ENCODE results near the gene GMCL1. TPM values are rescaled to one million over a fixed set of nuclear protein-coding genes. Genes with fewer than 3 reads are reported as not detected.

The GMCL1 gene
- total and polyA plus RNA-seq, 4 donors = 10.8 to 16.9 (median 14.7) TPM

GRCh38 chr2:69789772-69790600, 39.5 kb upstream of the GMCL1 start:
- Histone ChIP-seq H3K27ac (ENCODE audit: low read depth in 1 of 2, low read length in 2 of 2) (peak overlapping the region; percentile 90 to 96), H3K27me3 (ENCODE audit: control insufficient read depth in 1 of 2, insufficient read depth in 2 of 2, low read length in 1 of 2) (no peaks in the 10 kb centered on the region), H3K4me1 (ENCODE audit: control insufficient read depth in 1 of 2, insufficient read depth in 2 of 2, low read length in 2 of 2) (no peaks in the 10 kb centered on the region), H3K36me3 (ENCODE audit: control insufficient read depth in 1 of 2, insufficient read depth in 2 of 2, low read length in 1 of 2) (no peaks in the 10 kb centered on the region), H3K4me3 (ENCODE audit: low read length in 2 of 2) (no peak overlapping the region), H3K9me3 (ENCODE audit: control insufficient read depth, low read length) (no peaks in the 10 kb centered on the region)
- DNase-seq = no peak
- intact Hi-C loops (cut with DNase I) = no loop called here
- ATAC-seq (ENCODE audit: low FRiP score) = peak; percentile 49
- WGBS, 2 donors = 12 to 14% methylated on average over 7 of the region's 7 CpGs

- H3K9me3 ChIP-seq (ENCODE audit: control insufficient read depth, low read length) = no peaks in the 10 kb centered on the region
- H3K4me3 ChIP-seq (ENCODE audit: low read length in 2 of 2) = no peak overlapping the region
- DNase-seq (no peak), ATAC-seq (ENCODE audit: low FRiP score) (no peak)
- intact Hi-C loops (cut with DNase I) = no loop called here
- no peaks in the 10 kb centered on the region for H3K36me3 ChIP-seq (ENCODE audit: control insufficient read depth in 1 of 2, insufficient read depth in 2 of 2, low read length in 1 of 2)
- 5 to 6% methylated on average over 1 of the region's 1 CpG for WGBS, 2 donors
- H3K27me3 ChIP-seq (ENCODE audit: control insufficient read depth in 1 of 2, insufficient read depth in 2 of 2, low read length in 1 of 2) = no peaks in the 10 kb centered on the region
- peak overlapping the region; percentile 90 to 96 for H3K27ac ChIP-seq (ENCODE audit: low read depth in 1 of 2, low read length in 2 of 2)
- H3K4me1 ChIP-seq (ENCODE audit: control insufficient read depth in 1 of 2, insufficient read depth in 2 of 2, low read length in 2 of 2) = no peaks in the 10 kb centered on the region
Measured at GRCh38 chr2:69790601-69790959, 38.9 kb upstream of the GMCL1 start.

GRCh38 chr2:69791045-69791444, 38.4 kb upstream of the GMCL1 start:
- no peak for DNase-seq
- Histone ChIP-seq H3K4me3 (ENCODE audit: low read length in 2 of 2) (no peak overlapping the region), H3K27me3 (ENCODE audit: control insufficient read depth in 1 of 2, insufficient read depth in 2 of 2, low read length in 1 of 2) (no peaks in the 10 kb centered on the region), H3K27ac (ENCODE audit: low read depth in 1 of 2, low read length in 2 of 2) (peak overlapping the region; percentile 32 to 90), H3K36me3 (ENCODE audit: control insufficient read depth in 1 of 2, insufficient read depth in 2 of 2, low read length in 1 of 2) (no peaks in the 10 kb centered on the region), H3K4me1 (ENCODE audit: control insufficient read depth in 1 of 2, insufficient read depth in 2 of 2, low read length in 2 of 2) (no peaks in the 10 kb centered on the region), H3K9me3 (ENCODE audit: control insufficient read depth, low read length) (no peaks in the 10 kb centered on the region)
- peak; percentile 55 for ATAC-seq (ENCODE audit: low FRiP score)
- intact Hi-C loops (cut with DNase I) = no loop called here

- 95 to 97% methylated on average over 1 of the region's 1 CpG for WGBS, 2 donors
- Histone ChIP-seq H3K36me3 (ENCODE audit: control insufficient read depth in 1 of 2, insufficient read depth in 2 of 2, low read length in 1 of 2) (no peaks in the 10 kb centered on the region), H3K4me3 (ENCODE audit: low read length in 2 of 2) (no peak overlapping the region), H3K27me3 (ENCODE audit: control insufficient read depth in 1 of 2, insufficient read depth in 2 of 2, low read length in 1 of 2) (no peaks in the 10 kb centered on the region), H3K27ac (ENCODE audit: low read depth in 1 of 2, low read length in 2 of 2) (no peak overlapping the region), H3K4me1 (ENCODE audit: control insufficient read depth in 1 of 2, insufficient read depth in 2 of 2, low read length in 2 of 2) (peaks cover 0 to 15% of the 10 kb centered on the region in 2 donors), H3K9me3 (ENCODE audit: control insufficient read depth, low read length) (no peaks in the 10 kb centered on the region)
- DNase-seq = no peak
- intact Hi-C loops (cut with DNase I) = loop anchor here in 1 of 2 donors (5.0 kb wide), 1 partner anchor 54 kb away; the partner anchor contains the start of gene ANXA4
- no peak for ATAC-seq (ENCODE audit: low FRiP score)
Measured at GRCh38 chr2:69796174-69796573, 33.3 kb upstream of the GMCL1 start.

- H3K27me3 ChIP-seq (ENCODE audit: control insufficient read depth in 1 of 2, insufficient read depth in 2 of 2, low read length in 1 of 2) = no peaks in the 10 kb centered on the region
- WGBS, 2 donors = 82% methylated on average over 4 of the region's 4 CpGs
- peaks cover 0 to 15% of the 10 kb centered on the region in 2 donors for H3K4me1 ChIP-seq (ENCODE audit: control insufficient read depth in 1 of 2, insufficient read depth in 2 of 2, low read length in 2 of 2)
- ATAC-seq (ENCODE audit: low FRiP score) = no peak
- no peak overlapping the region for H3K27ac ChIP-seq (ENCODE audit: low read depth in 1 of 2, low read length in 2 of 2)
- no peaks in the 10 kb centered on the region for H3K9me3 ChIP-seq (ENCODE audit: control insufficient read depth, low read length)
- intact Hi-C loops (cut with DNase I) = loop anchor here in 1 of 2 donors (5.0 kb wide), 1 partner anchor 55 kb away; the partner anchor contains the start of gene ANXA4
- no peaks in the 10 kb centered on the region for H3K36me3 ChIP-seq (ENCODE audit: control insufficient read depth in 1 of 2, insufficient read depth in 2 of 2, low read length in 1 of 2)
- no peak overlapping the region for H3K4me3 ChIP-seq (ENCODE audit: low read length in 2 of 2)
- DNase-seq = no peak
Measured at GRCh38 chr2:69797235-69797634, 32.2 kb upstream of the GMCL1 start.

GRCh38 chr2:69797836-69798289, 31.6 kb upstream of the GMCL1 start:
- intact Hi-C loops (cut with DNase I) = loop anchor here in 1 of 2 donors (5.0 kb wide), 1 partner anchor 56 kb away; the partner anchor contains the start of gene ANXA4
- peak overlapping the region in 1 of 2 donors; percentile 20 for H3K27ac ChIP-seq (ENCODE audit: low read depth in 1 of 2, low read length in 2 of 2)
- 18 to 21% methylated on average over 3 of the region's 3 CpGs for WGBS, 2 donors

GRCh38 chr2:69798290-69798908, 31.1 kb upstream of the GMCL1 start:
- WGBS, 2 donors = 3 to 6% methylated on average over 7 of the region's 7 CpGs
- ATAC-seq (ENCODE audit: low FRiP score) (peak; percentile 55), DNase-seq (peak in 1 of 2 donors; percentile 46)
- intact Hi-C loops (cut with DNase I) = loop anchor here in 1 of 2 donors (5.0 kb wide), 1 partner anchor 56 kb away; the partner anchor contains the start of gene ANXA4
- Histone ChIP-seq H3K4me3 (ENCODE audit: low read length in 2 of 2) (peak overlapping the region; percentile 47 to 57), H3K36me3 (ENCODE audit: control insufficient read depth in 1 of 2, insufficient read depth in 2 of 2, low read length in 1 of 2) (no peaks in the 10 kb centered on the region), H3K9me3 (ENCODE audit: control insufficient read depth, low read length) (no peaks in the 10 kb centered on the region), H3K4me1 (ENCODE audit: control insufficient read depth in 1 of 2, insufficient read depth in 2 of 2, low read length in 2 of 2) (peaks cover 0 to 15% of the 10 kb centered on the region in 2 donors), H3K27ac (ENCODE audit: low read depth in 1 of 2, low read length in 2 of 2) (peak overlapping the region; percentile 38 to 56), H3K27me3 (ENCODE audit: control insufficient read depth in 1 of 2, insufficient read depth in 2 of 2, low read length in 1 of 2) (no peaks in the 10 kb centered on the region)

More at GRCh38 chr2:69797836-69798289, 31.6 kb upstream of the GMCL1 start:
- H3K4me1 ChIP-seq (ENCODE audit: control insufficient read depth in 1 of 2, insufficient read depth in 2 of 2, low read length in 2 of 2) = peaks cover 0 to 15% of the 10 kb centered on the region in 2 donors
- ATAC-seq (ENCODE audit: low FRiP score) (peak; percentile 36), DNase-seq (no peak)
- H3K27me3 ChIP-seq (ENCODE audit: control insufficient read depth in 1 of 2, insufficient read depth in 2 of 2, low read length in 1 of 2) = no peaks in the 10 kb centered on the region
- H3K36me3 ChIP-seq (ENCODE audit: control insufficient read depth in 1 of 2, insufficient read depth in 2 of 2, low read length in 1 of 2) = no peaks in the 10 kb centered on the region
- H3K9me3 ChIP-seq (ENCODE audit: control insufficient read depth, low read length) = no peaks in the 10 kb centered on the region
- H3K4me3 ChIP-seq (ENCODE audit: low read length in 2 of 2) = peak overlapping the region in 1 of 2 donors; percentile 47

GRCh38 chr2:69798909-69799526, 30.4 kb upstream of the GMCL1 start:
- intact Hi-C loops (cut with DNase I) = loop anchor here in 1 of 2 donors (5.0 kb wide), 1 partner anchor 57 kb away; the partner anchor contains the start of gene ANXA4
- Histone ChIP-seq H3K27ac (ENCODE audit: low read depth in 1 of 2, low read length in 2 of 2) (peak overlapping the region; percentile 38 to 56), H3K27me3 (ENCODE audit: control insufficient read depth in 1 of 2, insufficient read depth in 2 of 2, low read length in 1 of 2) (no peaks in the 10 kb centered on the region), H3K36me3 (ENCODE audit: control insufficient read depth in 1 of 2, insufficient read depth in 2 of 2, low read length in 1 of 2) (no peaks in the 10 kb centered on the region), H3K4me3 (ENCODE audit: low read length in 2 of 2) (peak overlapping the region; percentile 47 to 57), H3K9me3 (ENCODE audit: control insufficient read depth, low read length) (no peaks in the 10 kb centered on the region), H3K4me1 (ENCODE audit: control insufficient read depth in 1 of 2, insufficient read depth in 2 of 2, low read length in 2 of 2) (peaks cover 0 to 15% of the 10 kb centered on the region in 2 donors)
- 2 to 9% methylated on average over 4 of the region's 4 CpGs for WGBS, 2 donors
- no peak for DNase-seq
- ATAC-seq (ENCODE audit: low FRiP score) = no peak
